GM12864 (cell line): ENCODE results near the gene HDAC4.

Experiments used
- DNase-seq: peaks from one replicate; pipeline ENCODE4 v3.0.0-alpha.2; 2011; ENCODE audit warnings: low read depth
- H3K4me3 ChIP-seq: 2 replicates; pipeline ENCODE4 v1.5.1; 2011; ENCODE audit warnings: mild to moderate bottlenecking, low read depth, low read length, control low read depth
- CTCF ChIP-seq: IDR thresholded peaks from 2 replicates; pipeline ENCODE4 v1.5.1; 2011; ENCODE audit warnings: low read depth, mild to moderate bottlenecking, moderate library complexity, low read length, control low read depth, inconsistent platforms; ENCODE audit errors: missing control alignments

HDAC4 gene

DNA sequence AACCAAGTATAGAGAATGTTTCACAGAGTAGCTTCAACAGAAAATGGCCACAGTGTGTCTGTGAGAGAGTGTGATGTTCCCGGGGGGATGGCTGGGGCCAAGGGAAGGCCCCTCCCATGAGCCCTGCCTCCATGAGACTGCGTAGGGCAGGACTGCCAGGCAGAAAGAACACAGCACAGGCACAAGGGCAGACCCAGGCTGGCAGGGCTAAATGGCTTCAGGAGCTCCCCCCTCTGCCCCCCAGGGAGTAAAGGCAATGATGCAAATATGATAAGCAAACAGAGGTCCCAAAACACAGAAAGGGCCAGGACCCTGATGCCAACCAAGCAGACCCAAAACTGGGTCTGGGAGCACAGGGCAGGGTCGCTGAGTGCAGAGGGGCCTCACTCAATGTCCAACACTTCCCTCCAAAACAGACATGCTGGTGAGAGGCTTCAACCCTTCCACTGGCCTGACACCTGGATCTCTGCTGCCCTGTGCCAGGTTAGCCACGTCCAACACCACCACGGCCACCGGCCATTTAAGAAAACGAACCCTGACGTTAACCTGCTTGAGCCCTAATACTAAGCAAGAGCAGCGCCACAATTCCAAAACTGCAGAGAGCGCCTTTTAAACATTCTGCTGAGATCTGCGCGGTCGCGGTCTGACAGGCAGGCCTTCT, 90.3 kb downstream of the HDAC4 start:
- no peak for TF ChIP-seq CTCF
- no peak for DNase-seq
- no peak overlapping the region for H3K4me3 ChIP-seq

DNA sequence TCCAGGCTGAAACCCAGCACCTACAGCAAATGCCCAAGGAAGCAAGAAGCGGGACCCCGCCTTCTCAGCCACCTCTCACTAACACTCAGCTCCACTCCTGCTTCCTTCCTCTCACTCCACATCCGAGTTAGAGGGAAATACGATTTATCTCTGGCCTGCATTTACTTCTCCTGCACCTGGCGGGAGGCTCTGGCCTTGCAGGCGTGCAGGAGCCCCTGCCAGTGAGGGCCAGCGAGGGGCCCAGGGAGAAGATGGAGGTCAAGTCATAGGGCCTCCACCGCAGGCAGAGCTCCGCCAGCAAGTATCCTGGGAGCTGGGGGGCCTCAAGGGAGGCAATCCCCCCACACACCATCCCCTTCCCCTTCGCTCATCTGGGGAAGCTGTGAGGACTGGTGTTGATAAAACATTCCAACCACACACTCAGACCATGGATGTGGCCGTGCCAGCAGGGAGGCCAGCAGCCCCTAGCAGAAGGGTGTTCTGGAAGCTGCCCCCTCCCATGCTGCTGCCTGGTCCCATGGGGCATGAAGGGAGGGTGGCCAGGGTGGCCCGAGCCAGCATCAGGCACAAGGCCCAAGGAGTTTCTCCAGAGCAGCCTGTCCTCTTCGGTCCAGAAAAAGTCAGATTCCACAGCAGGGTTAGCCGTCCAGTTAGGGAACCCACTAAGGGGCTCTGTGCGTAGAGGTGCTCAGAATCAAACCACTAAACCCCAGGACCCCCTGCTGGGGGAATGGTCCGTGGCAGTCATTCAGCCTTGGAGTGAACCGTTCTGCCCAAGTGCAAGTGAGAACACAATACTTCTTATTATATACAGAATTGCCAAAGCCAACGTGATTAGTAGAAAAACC, 91.2 kb downstream of the HDAC4 start:
- no peak for TF ChIP-seq CTCF
- no peak for DNase-seq
- H3K4me3 ChIP-seq, result no peak overlapping the region

DNA sequence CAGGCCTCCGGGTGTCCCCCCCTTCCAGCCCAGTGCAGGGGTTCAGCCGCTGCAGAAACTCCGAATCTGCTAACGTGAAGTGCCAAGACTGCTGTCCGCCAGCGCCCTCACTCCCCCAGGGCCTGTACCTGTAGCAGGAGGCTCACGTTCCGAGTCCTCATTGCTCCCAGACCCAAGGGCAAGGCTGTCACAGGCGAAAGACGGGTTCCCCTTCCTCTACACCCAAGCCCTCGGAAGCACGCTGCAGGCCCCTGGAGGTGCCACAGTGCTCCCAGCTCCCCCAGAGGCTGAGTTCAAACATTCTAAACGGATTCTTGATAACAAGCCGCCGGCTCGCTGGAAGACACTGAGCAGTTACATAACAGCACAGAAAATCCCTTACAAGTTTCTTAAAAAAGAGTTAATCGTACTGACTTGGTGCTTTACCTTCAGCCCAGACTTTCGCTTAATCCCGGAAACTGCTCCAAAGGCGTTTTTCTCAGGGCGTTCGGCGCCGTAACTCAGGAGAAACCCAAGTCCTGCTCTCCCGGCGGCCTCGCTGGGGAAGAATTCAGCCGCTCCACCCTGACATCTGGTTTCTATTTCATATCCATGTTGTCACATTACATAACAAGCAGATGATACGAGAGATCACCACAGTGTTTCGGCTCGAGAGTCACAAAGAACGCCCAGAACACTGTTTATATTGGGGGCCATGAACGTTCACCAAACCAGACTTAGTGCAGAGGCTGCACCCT, 92.0 kb downstream of the HDAC4 start:
- TF ChIP-seq CTCF, result no peak
- H3K4me3 ChIP-seq, result no peak overlapping the region
- no peak for DNase-seq

DNA sequence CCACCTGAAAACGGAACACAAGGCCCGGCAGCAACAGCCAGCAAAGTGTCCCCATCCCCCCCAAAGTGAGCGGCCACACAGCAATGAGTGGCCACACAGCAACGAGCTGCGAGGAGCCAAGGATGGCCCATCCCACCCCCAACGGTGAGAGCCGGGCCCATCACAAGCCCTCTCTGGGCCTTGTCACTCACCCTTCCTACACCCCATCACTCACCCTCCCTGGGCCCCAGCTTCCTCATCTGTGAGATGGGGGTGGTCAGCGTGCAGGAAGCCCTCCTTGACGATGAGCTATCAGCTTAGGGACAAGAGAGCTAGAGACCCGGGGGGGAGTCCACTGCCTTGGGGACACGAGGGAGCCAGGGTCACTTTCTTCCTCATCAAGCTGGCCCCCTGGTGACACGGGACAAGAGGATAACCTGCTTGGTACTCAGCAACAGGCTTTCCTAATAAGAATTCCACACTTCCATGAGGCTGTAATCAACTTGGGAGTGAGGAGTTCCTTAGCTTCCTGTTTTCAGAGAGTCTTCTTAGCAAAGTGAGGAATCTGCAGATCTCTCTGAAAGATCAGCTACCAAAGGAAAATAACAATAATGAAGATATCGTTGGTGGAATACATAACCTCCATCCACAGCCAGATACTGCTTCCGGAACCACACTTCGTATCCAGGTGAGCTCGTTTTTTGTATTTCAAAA, 92.8 kb downstream of the HDAC4 start:
- TF ChIP-seq CTCF, result no peak
- H3K4me3 ChIP-seq, result no peak overlapping the region
- DNase-seq, result no peak

DNA sequence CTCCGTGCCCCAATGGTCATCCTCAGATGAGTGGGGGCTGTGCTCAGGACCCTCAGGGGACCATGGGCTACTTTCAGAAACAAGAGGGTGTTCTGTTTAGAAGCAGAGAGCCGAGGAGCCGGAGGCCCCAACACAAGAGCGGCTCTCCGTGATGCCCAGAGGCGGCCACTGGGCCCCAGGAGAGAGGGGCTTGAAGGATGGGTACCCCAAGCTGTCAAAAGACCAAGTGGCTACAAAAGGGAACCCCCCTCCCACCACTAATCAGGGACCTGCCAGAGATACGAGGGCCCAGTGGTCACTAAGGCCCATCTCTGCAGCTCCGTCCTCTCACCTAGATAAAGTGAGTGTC, 93.6 kb downstream of the HDAC4 start:
- TF ChIP-seq CTCF, result no peak
- no peak overlapping the region for H3K4me3 ChIP-seq
- DNase-seq, result no peak

DNA sequence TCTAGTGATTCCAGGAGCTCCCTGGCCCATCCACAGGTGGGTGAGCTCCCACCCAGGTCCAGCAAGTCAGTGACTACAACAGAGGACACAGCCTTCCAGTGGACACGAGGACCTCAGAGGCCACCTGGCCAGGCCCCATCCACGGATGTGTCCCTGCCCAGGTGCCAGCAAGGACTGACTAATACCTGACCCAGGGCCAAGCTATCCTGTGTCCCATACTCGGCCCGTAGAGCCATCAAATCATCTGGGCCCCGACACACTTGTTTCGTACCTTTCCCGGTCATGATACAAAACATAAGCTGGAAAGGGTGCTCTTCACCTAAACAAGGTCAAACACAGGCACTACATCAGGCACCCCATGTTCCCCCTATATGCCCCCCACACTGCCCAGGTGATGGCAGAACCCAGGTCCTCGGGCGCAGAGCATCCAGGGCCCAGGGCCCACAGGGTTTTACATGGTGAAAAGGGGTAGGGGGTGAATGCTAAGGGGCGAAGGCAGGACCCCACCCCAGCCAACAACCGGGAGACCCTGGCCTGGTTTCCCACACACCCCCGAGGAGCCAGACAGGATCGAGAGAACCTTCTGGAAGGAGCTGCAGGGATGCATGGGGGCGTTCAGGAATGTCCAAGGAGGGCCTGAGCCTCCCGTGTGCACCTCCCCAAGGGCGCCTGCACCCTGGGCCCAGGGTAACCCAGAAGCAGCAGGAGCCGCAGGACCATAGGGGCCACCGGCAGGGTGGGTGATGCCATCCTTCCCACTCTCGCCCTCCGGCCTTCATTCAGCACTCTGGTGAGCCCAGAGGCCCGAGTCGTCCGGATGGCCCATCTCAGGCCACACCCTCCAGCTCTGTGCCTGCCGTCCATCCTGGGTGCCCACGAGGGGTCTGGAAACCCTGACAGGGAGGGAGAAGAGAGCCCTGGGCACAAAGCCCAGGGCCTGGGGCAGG, 94.3 kb downstream of the HDAC4 start:
- DNase-seq, result no peak
- H3K4me3 ChIP-seq, result no peak overlapping the region
- no peak for TF ChIP-seq CTCF
